HepG2 (cell line): ENCODE data around the gene MAMLD1.

Source experiments
- KDM1A ChIP-seq: IDR thresholded peaks from 2 replicates; pipeline ENCODE4 v1.6.1; 2016; ENCODE audit warnings: missing compliant biosample characterization
- SUZ12 ChIP-seq: fragments of 150-350 bp; IDR thresholded peaks from 2 replicates; pipeline ENCODE4 v1.6.1; 2014; ENCODE audit warnings: low read depth, low read length

GRCh38 chrX:150361070-150361776 is 1.9 kb upstream of the MAMLD1 start:
- TF ChIP-seq SUZ12 (no peak), KDM1A (no peak)
